Keratinocyte (primary cell): ENCODE measurements around the gene DDX54. TPM values are rescaled to one million over a fixed set of nuclear protein-coding genes. Genes with fewer than 3 reads are reported as not detected.

Experiments used
- DNase-seq: peaks from one replicate; pipeline ENCODE4 v3.0.0-alpha.2; 2011; ENCODE audit warnings: low read depth, missing footprints, low spot score
- FAIRE-seq: peaks from 2 replicates; lab custom pipeline; 2011; peaks lifted over from hg19 to GRCh38; lab: Jason Lieb, UNC
- H2AFZ ChIP-seq: 2 replicates; pipeline ENCODE4 v1.6.0; 2012; ENCODE audit warnings: low read length, control low read depth, inconsistent platforms; ENCODE audit not compliant: control insufficient read depth
- H3K27ac ChIP-seq: 2 replicates; pipeline ENCODE4 v1.5.1; 2011; ENCODE audit warnings: low read length; ENCODE audit not compliant: control insufficient read depth, insufficient read depth
- H3K27me3 ChIP-seq: 3 replicates; pipeline ENCODE4 v1.6.0; 2011; ENCODE audit warnings: low read length; ENCODE audit not compliant: control insufficient read depth, insufficient read depth; ENCODE audit errors: extremely low read depth
- H3K36me3 ChIP-seq, 2 experiments: 2 replicates in 1 of 2; 3 replicates in 1 of 2; pipeline ENCODE4 v1.5.1; 2011; ENCODE audit warnings: low read length in 2 of 2, mild to moderate bottlenecking in 1 of 2; ENCODE audit not compliant: control insufficient read depth in 2 of 2, insufficient read depth in 2 of 2; ENCODE audit errors: extremely low read depth in 1 of 2
- H3K4me1 ChIP-seq: 3 replicates; pipeline ENCODE4 v1.5.1; 2011; ENCODE audit warnings: low read length; ENCODE audit not compliant: control insufficient read depth, insufficient read depth; ENCODE audit errors: extremely low read depth
- H3K4me2 ChIP-seq: 3 replicates; pipeline ENCODE4 v1.6.0; 2011; ENCODE audit warnings: low read depth, low read length; ENCODE audit not compliant: control insufficient read depth, insufficient read depth; ENCODE audit errors: extremely low read depth
- H3K4me3 ChIP-seq, 3 experiments: fragments of 200-600 bp in 1 of 3; sonication (generic) in 1 of 3; 2 replicates in 2 of 3; 3 replicates in 1 of 3; pipeline ENCODE4 v1.5.1; 2011 to 2016; ENCODE audit warnings: low read length in 3 of 3, mild to moderate bottlenecking in 3 of 3, control low read depth in 2 of 3, inconsistent platforms in 1 of 3, low read depth in 1 of 3, mixed read lengths in 1 of 3, mixed run types in 1 of 3, moderate library complexity in 1 of 3; ENCODE audit not compliant: control insufficient read depth in 2 of 3, insufficient read depth in 2 of 3; ENCODE audit errors: extremely low read depth in 1 of 3
- H3K79me2 ChIP-seq: 2 replicates; pipeline ENCODE4 v1.6.0; 2012; ENCODE audit warnings: low read length; ENCODE audit not compliant: control insufficient read depth, insufficient read depth
- H3K9ac ChIP-seq: 3 replicates; pipeline ENCODE4 v1.6.0; 2011; ENCODE audit warnings: low read length; ENCODE audit not compliant: control insufficient read depth, insufficient read depth; ENCODE audit errors: extremely low read depth
- H3K9me1 ChIP-seq: 3 replicates; pipeline ENCODE4 v1.6.0; 2011; ENCODE audit warnings: low read length; ENCODE audit not compliant: control insufficient read depth, insufficient read depth; ENCODE audit errors: extremely low read depth
- H3K9me3 ChIP-seq: 2 replicates; pipeline ENCODE4 v1.5.1; 2012; ENCODE audit warnings: low read depth, low read length; ENCODE audit not compliant: control insufficient read depth
- H4K20me1 ChIP-seq: 3 replicates; pipeline ENCODE4 v1.6.0; 2011; ENCODE audit warnings: low read length; ENCODE audit not compliant: control insufficient read depth, insufficient read depth; ENCODE audit errors: extremely low read depth
- EZH2 ChIP-seq: IDR thresholded peaks from one replicate; pipeline ENCODE4 v1.6.1; 2012; ENCODE audit warnings: inconsistent platforms, mild to moderate bottlenecking, low read length, moderate library complexity
- dilution Hi-C: fragments of 300-500 bp; cut with MboI; formaldehyde crosslinking; loops from one replicate; pipeline ENCODE4 v1.7.0; 2020; ENCODE audit warnings: low sequenced_read_pairs; ENCODE audit not compliant: extremely low pct_ligation_motif_present
- polyA plus RNA-seq, 5 experiments: library from polyadenylated mRNA; depleted of rRNA in 3 of 5; stranded (reverse) in 3 of 5; stranded (forward) in 1 of 5; unstranded in 1 of 5; fragments of >200 nt; gene quantifications; 1 replicate in 1 of 5; 2 replicates in 3 of 5; 3 replicates in 1 of 5; pipeline versions ENCODE4 v1.2.1 to v1.2.3, GENCODE V29; 2011 to 2012; ENCODE audit warnings: missing spikeins in 2 of 5, low read depth in 1 of 5, low replicate concordance in 1 of 5
- TF ChIP-seq, protein P1 (sequence below), 3 experiments: IDR thresholded peaks in 1 of 3; conservative IDR thresholded peaks in 1 of 3; optimal IDR thresholded peaks in 1 of 3; 2 replicates in 2 of 3; 3 replicates in 1 of 3; pipeline versions ENCODE3 to v1.5.1; 2011; ENCODE audit warnings: low read length in 3 of 3, mild to moderate bottlenecking in 3 of 3, moderate library complexity in 2 of 3, control low read depth in 1 of 3, inconsistent platforms in 1 of 3; ENCODE audit not compliant: insufficient read depth in 2 of 3; ENCODE audit errors: extremely low read depth in 1 of 3

DDX54 gene
- polyA plus RNA-seq, 1 donor (not counting 4 experiments of a cell fraction or from before 2014, with no cell fraction given) = 44.6 TPM

DNA sequence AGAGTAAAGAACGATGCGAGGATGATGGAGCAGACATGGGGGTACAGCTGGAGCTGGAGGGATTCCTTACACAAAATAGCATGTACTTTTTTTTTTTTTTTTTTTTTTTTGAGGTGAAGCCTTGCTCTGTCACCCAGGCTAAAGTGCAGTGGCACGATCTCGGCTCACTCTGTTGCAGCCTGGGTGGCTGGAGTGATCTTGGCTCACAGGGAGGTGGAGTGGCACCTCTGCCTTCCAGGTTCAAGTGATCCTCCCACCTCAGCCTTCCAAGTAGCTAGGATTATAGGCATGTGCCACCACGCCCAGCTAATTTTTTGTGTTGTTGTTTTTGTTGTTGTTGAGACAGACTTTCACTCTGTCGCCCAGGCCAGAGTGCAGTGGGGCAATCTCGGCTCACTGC, 44.6 kb downstream of the DDX54 start:
- no peak overlapping the region for H3K27ac ChIP-seq
- H3K4me3 ChIP-seq = no peak overlapping the region
- no peaks in the 10 kb centered on the region for H3K9me3 ChIP-seq
- no peak overlapping the region for H3K9ac ChIP-seq
- no peaks in the 10 kb centered on the region for H3K36me3 ChIP-seq
- H3K4me2 ChIP-seq = no peak overlapping the region
- no peaks in the 10 kb centered on the region for H3K9me1 ChIP-seq
- no peaks in the 10 kb centered on the region for H3K79me2 ChIP-seq
- peaks cover 10% of the 10 kb centered on the region for H3K27me3 ChIP-seq
- no peaks in the 10 kb centered on the region for H3K4me1 ChIP-seq
- FAIRE-seq (no peak), DNase-seq (no peak)
- dilution Hi-C loops = no loop called here
- H2AFZ ChIP-seq = no peak overlapping the region
- TF ChIP-seq EZH2 = no peak
- TF ChIP-seq, protein P1, sequence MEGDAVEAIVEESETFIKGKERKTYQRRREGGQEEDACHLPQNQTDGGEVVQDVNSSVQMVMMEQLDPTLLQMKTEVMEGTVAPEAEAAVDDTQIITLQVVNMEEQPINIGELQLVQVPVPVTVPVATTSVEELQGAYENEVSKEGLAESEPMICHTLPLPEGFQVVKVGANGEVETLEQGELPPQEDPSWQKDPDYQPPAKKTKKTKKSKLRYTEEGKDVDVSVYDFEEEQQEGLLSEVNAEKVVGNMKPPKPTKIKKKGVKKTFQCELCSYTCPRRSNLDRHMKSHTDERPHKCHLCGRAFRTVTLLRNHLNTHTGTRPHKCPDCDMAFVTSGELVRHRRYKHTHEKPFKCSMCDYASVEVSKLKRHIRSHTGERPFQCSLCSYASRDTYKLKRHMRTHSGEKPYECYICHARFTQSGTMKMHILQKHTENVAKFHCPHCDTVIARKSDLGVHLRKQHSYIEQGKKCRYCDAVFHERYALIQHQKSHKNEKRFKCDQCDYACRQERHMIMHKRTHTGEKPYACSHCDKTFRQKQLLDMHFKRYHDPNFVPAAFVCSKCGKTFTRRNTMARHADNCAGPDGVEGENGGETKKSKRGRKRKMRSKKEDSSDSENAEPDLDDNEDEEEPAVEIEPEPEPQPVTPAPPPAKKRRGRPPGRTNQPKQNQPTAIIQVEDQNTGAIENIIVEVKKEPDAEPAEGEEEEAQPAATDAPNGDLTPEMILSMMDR (optimal IDR thresholded peaks at IDR 0.05 in 1 of 3, IDR thresholded peaks at IDR 0.05 in 1 of 3, conservative IDR thresholded peaks at IDR 0.05 in 1 of 3; ENCODE audit: extremely low read depth in 1 of 3, insufficient read depth in 2 of 3, low read length in 3 of 3) = no peak
- H4K20me1 ChIP-seq = no peaks in the 10 kb centered on the region

DNA sequence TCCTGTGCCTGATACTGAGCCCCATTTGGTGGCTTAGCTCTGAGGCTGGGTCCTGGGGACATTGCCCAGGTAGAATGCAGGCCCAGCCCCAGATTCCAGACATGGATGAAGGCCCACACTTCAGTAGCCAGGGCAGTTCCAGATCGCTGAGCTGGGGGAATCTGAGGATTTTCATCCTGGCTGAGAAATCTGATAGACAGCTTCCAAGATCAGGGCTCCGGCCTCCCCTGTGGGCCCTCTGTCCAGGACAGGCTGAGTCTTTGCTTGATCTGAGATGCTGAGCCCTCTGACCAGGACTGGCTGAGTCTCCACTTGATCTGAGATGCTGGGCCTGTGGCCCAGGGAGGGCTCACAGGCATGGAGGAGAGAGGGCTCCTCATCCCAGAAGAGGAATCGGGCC, 46.5 kb downstream of the DDX54 start:
- Histone ChIP-seq H3K9ac (no peak overlapping the region), H3K4me1 (no peaks in the 10 kb centered on the region), H3K9me1 (no peaks in the 10 kb centered on the region), H3K9me3 (no peaks in the 10 kb centered on the region), H2AFZ (no peak overlapping the region), H4K20me1 (no peaks in the 10 kb centered on the region), H3K27me3 (peaks cover 19% of the 10 kb centered on the region), H3K27ac (no peak overlapping the region), H3K4me2 (no peak overlapping the region), H3K36me3 (no peaks in the 10 kb centered on the region), H3K79me2 (no peaks in the 10 kb centered on the region), H3K4me3 (no peak overlapping the region)
- dilution Hi-C loops = no loop called here
- DNase-seq = no peak
- FAIRE-seq = no peak
- TF ChIP-seq, protein P1 (optimal IDR thresholded peaks at IDR 0.05 in 1 of 3, IDR thresholded peaks at IDR 0.05 in 1 of 3, conservative IDR thresholded peaks at IDR 0.05 in 1 of 3; ENCODE audit: extremely low read depth in 1 of 3, insufficient read depth in 2 of 3, low read length in 3 of 3) = no peak
- TF ChIP-seq EZH2 = no peak
